ENCODE data around the gene PRSS53.

Gene PRSS53

GRCh38 chr16:31086629-31086906 is 2.2 kb downstream of the PRSS53 start:
- Histone ChIP-seq H3K36me3 (ENCODE audit: control insufficient read depth in 4 of 4, insufficient read depth in 4 of 4, low read length in 3 of 4) (peaks cover 2 to 77% (median 51%) of the 10 kb centered on the region in 4 experiments), H3K27me3 (replicated peaks in 2 of 5; ENCODE audit: control insufficient read depth in 4 of 5, insufficient read depth in 5 of 5, low read length in 4 of 5) (no peaks in the 10 kb centered on the region), H3K4me1 (ENCODE audit: control extremely low read depth in 1 of 4, control insufficient read depth in 4 of 4, insufficient read depth in 4 of 4, low read length in 3 of 4) (peaks cover 0 to 2% (median under 1%) of the 10 kb centered on the region in 4 experiments), H3K27ac (ENCODE audit: insufficient read depth in 1 of 2, low read depth in 1 of 2, low read length in 2 of 2, poor library complexity in 1 of 2, severe bottlenecking in 2 of 2) (peak overlapping the region in 1 of 2 experiments; percentile 43), H3K9me3 (ENCODE audit: control extremely low read depth in 1 of 5, control insufficient read depth in 4 of 5, insufficient read depth in 2 of 5, low read depth in 1 of 5, low read length in 4 of 5) (no peaks in the 10 kb centered on the region), H3K4me3 (ENCODE audit: control insufficient read depth in 1 of 7, extremely low read depth in 1 of 7, insufficient read depth in 4 of 7, low read depth in 2 of 7, low read length in 6 of 7) (no peak overlapping the region)
- WGBS (ENCODE audit: insufficient coverage) = 93% methylated on average over 5 of the region's 6 CpGs
- POLR2A ChIA-PET = no interaction called here
- CTCF ChIA-PET = interaction anchor here (1.3 to 2.2 kb wide), 2 partner anchors 11 to 56 kb away, joined by 5 to 6 read pairs; no protein-coding TSS in a partner anchor
- DNase-seq = no peak

DNA sequence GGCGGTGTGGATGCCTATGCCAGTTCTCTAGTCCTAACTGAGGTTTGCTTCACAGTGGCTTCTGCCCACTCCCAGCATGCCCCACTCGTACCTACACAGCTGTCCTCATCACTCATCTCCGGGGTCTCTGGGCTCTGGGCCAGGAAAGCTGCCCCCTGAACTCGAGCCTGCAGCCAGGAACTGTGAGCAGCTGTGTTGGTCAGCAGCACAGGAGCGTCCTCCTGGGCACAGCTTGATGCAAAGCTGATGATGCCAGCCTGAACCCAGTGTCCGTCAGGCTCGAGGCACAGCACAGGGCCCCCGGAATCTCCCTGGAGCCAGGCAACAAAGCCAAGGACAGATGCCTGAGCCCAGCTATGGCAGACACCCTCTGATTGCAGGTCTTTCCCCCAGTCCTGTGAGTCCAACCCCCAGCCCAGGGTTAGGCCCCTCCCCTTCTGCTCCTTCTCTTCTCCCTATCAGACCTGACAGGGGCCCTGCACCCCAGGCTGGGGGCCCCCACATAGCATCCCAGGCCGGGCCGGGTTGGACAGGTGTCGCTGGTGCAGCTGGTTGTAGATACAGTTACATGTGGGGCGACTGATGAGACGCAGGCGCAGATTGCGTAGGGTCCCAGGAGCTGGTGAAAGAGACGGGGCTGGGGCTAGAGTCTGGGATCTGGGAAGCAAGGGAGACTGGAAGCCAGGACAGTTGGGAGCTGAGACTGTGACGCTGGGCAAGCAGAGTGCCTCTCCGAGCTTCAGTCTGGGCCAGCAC is 2.7 kb downstream of the PRSS53 start:
- ChIA-PET CTCF (interaction anchor here (1.2 to 2.2 kb wide), 3 partner anchors 10 to 56 kb away, joined by 3 to 6 read pairs (median 5); no protein-coding TSS in a partner anchor), POLR2A (interaction anchor here (0.6 kb wide), 2 partner anchors 28 to 240 kb away, joined by 4 read pairs; no protein-coding TSS in a partner anchor)
- Histone ChIP-seq H3K36me3 (ENCODE audit: control insufficient read depth in 4 of 4, insufficient read depth in 4 of 4, low read length in 3 of 4) (peaks cover 5 to 79% (median 54%) of the 10 kb centered on the region in 4 experiments), H3K4me1 (ENCODE audit: control extremely low read depth in 1 of 4, control insufficient read depth in 4 of 4, insufficient read depth in 4 of 4, low read length in 3 of 4) (peaks cover 0 to 2% (median under 1%) of the 10 kb centered on the region in 4 experiments), H3K4me3 (ENCODE audit: control insufficient read depth in 1 of 7, extremely low read depth in 1 of 7, insufficient read depth in 4 of 7, low read depth in 2 of 7, low read length in 6 of 7) (no peak overlapping the region), H3K27me3 (replicated peaks in 2 of 5; ENCODE audit: control insufficient read depth in 4 of 5, insufficient read depth in 5 of 5, low read length in 4 of 5) (no peaks in the 10 kb centered on the region), H3K27ac (ENCODE audit: insufficient read depth in 1 of 2, low read depth in 1 of 2, low read length in 2 of 2, poor library complexity in 1 of 2, severe bottlenecking in 2 of 2) (no peak overlapping the region), H3K9me3 (ENCODE audit: control extremely low read depth in 1 of 5, control insufficient read depth in 4 of 5, insufficient read depth in 2 of 5, low read depth in 1 of 5, low read length in 4 of 5) (no peaks in the 10 kb centered on the region)
- DNase-seq = no peak
- WGBS (ENCODE audit: insufficient coverage) = 97% methylated on average over 12 of the region's 18 CpGs

- H3K27me3 ChIP-seq (replicated peaks in 2 of 5; ENCODE audit: control insufficient read depth in 4 of 5, insufficient read depth in 5 of 5, low read length in 4 of 5) = no peaks in the 10 kb centered on the region
- CTCF ChIA-PET = interaction anchor here (1.2 to 2.2 kb wide), 3 partner anchors 10 to 57 kb away, joined by 3 to 6 read pairs (median 5); no protein-coding TSS in a partner anchor
- DNase-seq = no peak
- no peak overlapping the region for H3K4me3 ChIP-seq (ENCODE audit: control insufficient read depth in 1 of 7, extremely low read depth in 1 of 7, insufficient read depth in 4 of 7, low read depth in 2 of 7, low read length in 6 of 7)
- H3K9me3 ChIP-seq (ENCODE audit: control extremely low read depth in 1 of 5, control insufficient read depth in 4 of 5, insufficient read depth in 2 of 5, low read depth in 1 of 5, low read length in 4 of 5) = no peaks in the 10 kb centered on the region
- POLR2A ChIA-PET = interaction anchor here (0.6 kb wide), 1 partner anchor 240 kb away, joined by 4 read pairs; no protein-coding TSS in a partner anchor
- H3K4me1 ChIP-seq (ENCODE audit: control extremely low read depth in 1 of 4, control insufficient read depth in 4 of 4, insufficient read depth in 4 of 4, low read length in 3 of 4) = peaks cover 0 to 2% (median under 1%) of the 10 kb centered on the region in 4 experiments
- peaks cover 8 to 79% (median 54%) of the 10 kb centered on the region in 4 experiments for H3K36me3 ChIP-seq (ENCODE audit: control insufficient read depth in 4 of 4, insufficient read depth in 4 of 4, low read length in 3 of 4)
- H3K27ac ChIP-seq (ENCODE audit: insufficient read depth in 1 of 2, low read depth in 1 of 2, low read length in 2 of 2, poor library complexity in 1 of 2, severe bottlenecking in 2 of 2) = no peak overlapping the region
- WGBS (ENCODE audit: insufficient coverage) = 93% methylated on average over 8 of the region's 8 CpGs
Observed at GRCh38 chr16:31085411-31085810, 3.3 kb downstream of the PRSS53 start.

- no peak overlapping the region for H3K27ac ChIP-seq (ENCODE audit: insufficient read depth in 1 of 2, low read depth in 1 of 2, low read length in 2 of 2, poor library complexity in 1 of 2, severe bottlenecking in 2 of 2)
- POLR2A ChIA-PET = interaction anchor here (1.2 kb wide), 1 partner anchor 69 kb away, joined by 4 read pairs; no protein-coding TSS in a partner anchor
- CTCF ChIA-PET = interaction anchor here (1.2 to 2.2 kb wide), 2 partner anchors 9 to 16 kb away, joined by 3 to 6 read pairs; no protein-coding TSS in a partner anchor
- H3K4me3 ChIP-seq (ENCODE audit: control insufficient read depth in 1 of 7, extremely low read depth in 1 of 7, insufficient read depth in 4 of 7, low read depth in 2 of 7, low read length in 6 of 7) = no peak overlapping the region
- peaks cover 0 to 2% (median 2%) of the 10 kb centered on the region in 4 experiments for H3K4me1 ChIP-seq (ENCODE audit: control extremely low read depth in 1 of 4, control insufficient read depth in 4 of 4, insufficient read depth in 4 of 4, low read length in 3 of 4)
- 97% methylated on average over 16 of the region's 16 CpGs for WGBS (ENCODE audit: insufficient coverage)
- H3K36me3 ChIP-seq (ENCODE audit: control insufficient read depth in 4 of 4, insufficient read depth in 4 of 4, low read length in 3 of 4) = peaks cover 8 to 81% (median 57%) of the 10 kb centered on the region in 4 experiments
- H3K27me3 ChIP-seq (replicated peaks in 2 of 5; ENCODE audit: control insufficient read depth in 4 of 5, insufficient read depth in 5 of 5, low read length in 4 of 5) = no peaks in the 10 kb centered on the region
- no peak for DNase-seq
- no peaks in the 10 kb centered on the region for H3K9me3 ChIP-seq (ENCODE audit: control extremely low read depth in 1 of 5, control insufficient read depth in 4 of 5, insufficient read depth in 2 of 5, low read depth in 1 of 5, low read length in 4 of 5)
Observed at GRCh38 chr16:31084584-31085302, 4.0 kb downstream of the PRSS53 start.

DNA sequence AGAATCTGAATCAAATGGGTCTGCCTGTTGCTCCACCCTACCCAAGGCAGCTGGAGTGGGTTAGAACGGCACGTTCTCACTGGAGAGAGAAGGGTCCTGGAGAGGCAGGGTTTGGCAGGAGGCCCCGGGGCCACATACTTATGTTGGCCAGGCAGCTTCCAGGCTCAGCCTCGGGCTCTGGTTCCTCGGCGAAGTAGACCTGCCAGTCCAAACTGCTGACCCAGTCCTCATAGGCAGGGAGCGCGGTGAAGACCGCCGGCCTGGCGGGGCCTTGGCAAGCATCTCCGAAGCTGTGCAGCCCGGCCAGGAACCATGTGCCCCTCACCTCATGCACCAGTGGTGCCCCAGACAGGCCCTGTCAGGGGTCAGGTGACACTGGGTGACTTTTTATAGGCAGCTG is 4.8 kb downstream of the PRSS53 start:
- H3K9me3 ChIP-seq (ENCODE audit: control extremely low read depth in 1 of 5, control insufficient read depth in 4 of 5, insufficient read depth in 2 of 5, low read depth in 1 of 5, low read length in 4 of 5) = no peaks in the 10 kb centered on the region
- no peak for DNase-seq
- peaks cover 8 to 83% (median 61%) of the 10 kb centered on the region in 4 experiments for H3K36me3 ChIP-seq (ENCODE audit: control insufficient read depth in 4 of 4, insufficient read depth in 4 of 4, low read length in 3 of 4)
- WGBS (ENCODE audit: insufficient coverage) = 96% methylated on average over 13 of the region's 13 CpGs
- no peak overlapping the region for H3K4me3 ChIP-seq (ENCODE audit: control insufficient read depth in 1 of 7, extremely low read depth in 1 of 7, insufficient read depth in 4 of 7, low read depth in 2 of 7, low read length in 6 of 7)
- ChIA-PET CTCF (interaction anchor here (0.9 kb wide), 1 partner anchor 9 kb away, joined by 3 read pairs; no protein-coding TSS in a partner anchor), POLR2A (interaction anchor here (1.2 kb wide), 1 partner anchor 68 kb away, joined by 4 read pairs; no protein-coding TSS in a partner anchor)
- H3K4me1 ChIP-seq (ENCODE audit: control extremely low read depth in 1 of 4, control insufficient read depth in 4 of 4, insufficient read depth in 4 of 4, low read length in 3 of 4) = peaks cover 0 to 9% (median 3%) of the 10 kb centered on the region in 4 experiments
- no peaks in the 10 kb centered on the region for H3K27me3 ChIP-seq (replicated peaks in 2 of 5; ENCODE audit: control insufficient read depth in 4 of 5, insufficient read depth in 5 of 5, low read length in 4 of 5)
- no peak overlapping the region for H3K27ac ChIP-seq (ENCODE audit: insufficient read depth in 1 of 2, low read depth in 1 of 2, low read length in 2 of 2, poor library complexity in 1 of 2, severe bottlenecking in 2 of 2)

GRCh38 chr16:31083556-31083955 is 5.2 kb downstream of the PRSS53 start:
- WGBS (ENCODE audit: insufficient coverage) = 96% methylated on average over 4 of the region's 5 CpGs
- CTCF ChIA-PET = interaction anchor here (0.9 kb wide), 1 partner anchor 10 kb away, joined by 3 read pairs; no protein-coding TSS in a partner anchor
- Histone ChIP-seq H3K36me3 (ENCODE audit: control insufficient read depth in 4 of 4, insufficient read depth in 4 of 4, low read length in 3 of 4) (peaks cover 6 to 83% (median 60%) of the 10 kb centered on the region in 4 experiments), H3K27me3 (replicated peaks in 2 of 5; ENCODE audit: control insufficient read depth in 4 of 5, insufficient read depth in 5 of 5, low read length in 4 of 5) (no peaks in the 10 kb centered on the region), H3K27ac (ENCODE audit: insufficient read depth in 1 of 2, low read depth in 1 of 2, low read length in 2 of 2, poor library complexity in 1 of 2, severe bottlenecking in 2 of 2) (peak overlapping the region in 1 of 2 experiments; percentile 25), H3K4me3 (ENCODE audit: control insufficient read depth in 1 of 7, extremely low read depth in 1 of 7, insufficient read depth in 4 of 7, low read depth in 2 of 7, low read length in 6 of 7) (no peak overlapping the region), H3K4me1 (ENCODE audit: control extremely low read depth in 1 of 4, control insufficient read depth in 4 of 4, insufficient read depth in 4 of 4, low read length in 3 of 4) (peaks cover 0 to 13% (median 3%) of the 10 kb centered on the region in 4 experiments), H3K9me3 (ENCODE audit: control extremely low read depth in 1 of 5, control insufficient read depth in 4 of 5, insufficient read depth in 2 of 5, low read depth in 1 of 5, low read length in 4 of 5) (no peaks in the 10 kb centered on the region)
- no peak for DNase-seq
- POLR2A ChIA-PET = interaction anchor here (1.2 kb wide), 1 partner anchor 67 kb away, joined by 4 read pairs; no protein-coding TSS in a partner anchor

Data from common myeloid progenitor, CD34-positive (primary cell).